Esophagus muscularis mucosa (tissue), 4 donors: ENCODE data around the gene ELAVL1.

Source experiments
- CTCF ChIP-seq, 3 experiments: fragments of 200-600 bp in 2 of 3; fragments of 450-650 bp in 1 of 3; sonication (generic) in 2 of 3; IDR thresholded peaks; one replicate each; pipeline ENCODE4 v1.5.1; 2017 to 2019; ENCODE audit warnings: antibody characterized with exemption in 3 of 3, mild to moderate bottlenecking in 2 of 3, moderate library complexity in 1 of 3
- EP300 ChIP-seq: sonication (generic); formaldehyde crosslinking; IDR thresholded peaks from one replicate; pipeline ENCODE4 v1.6.1; 2017; ENCODE audit warnings: antibody characterized with exemption
- POLR2A ChIP-seq: fragments of 450-650 bp; IDR thresholded peaks from one replicate; pipeline ENCODE4 v1.6.1; 2017; ENCODE audit warnings: antibody characterized with exemption, moderate library complexity, mild to moderate bottlenecking, low read depth

GRCh38 chr19:8034178-8034525, 28.7 kb upstream of the ELAVL1 start:
- no peak for TF ChIP-seq CTCF (IDR thresholded peaks at IDR 0.05)
- TF ChIP-seq POLR2A: no peak
- no peak for TF ChIP-seq EP300
